Fibroblast of the aortic adventitia (primary cell): ENCODE measurements around the gene HTRA1. TPM values are rescaled to one million over a fixed set of nuclear protein-coding genes. Genes with fewer than 3 reads are reported as not detected.

Experiments used
- DNase-seq: peaks from one replicate; pipeline ENCODE4 v3.0.0-alpha.2; 2010; ENCODE audit warnings: low read depth
- H3K4me3 ChIP-seq: 2 replicates; pipeline ENCODE4 v1.5.1; 2011; ENCODE audit warnings: low read depth, mild to moderate bottlenecking, control low read depth, low read length, moderate library complexity
- CTCF ChIP-seq: IDR thresholded peaks from 2 replicates; pipeline ENCODE4 v1.5.1; 2011; ENCODE audit warnings: mild to moderate bottlenecking, low read length, control low read depth, inconsistent platforms; ENCODE audit not compliant: insufficient read depth
- total RNA-seq: library from RNA; depleted of rRNA; stranded (reverse); fragments of >200 nt; gene quantifications from 2 replicates; pipeline ENCODE4 v1.2.3, GENCODE V29; 2012; ENCODE audit warnings: low replicate concordance

Gene HTRA1
- total RNA-seq, 1 donor = 156 TPM

- TF ChIP-seq CTCF = no peak
- no peak overlapping the region for H3K4me3 ChIP-seq
- DNase-seq = peak; percentile 40
Observed at GRCh38 chr10:122475591-122476332, 14.4 kb downstream of the HTRA1 start.

GRCh38 chr10:122476333-122476695, 15.0 kb downstream of the HTRA1 start:
- H3K4me3 ChIP-seq = no peak overlapping the region
- no peak for DNase-seq
- TF ChIP-seq CTCF = no peak

GRCh38 chr10:122477436-122477835, 16.1 kb downstream of the HTRA1 start:
- no peak for DNase-seq
- H3K4me3 ChIP-seq = no peak overlapping the region
- no peak for TF ChIP-seq CTCF

GRCh38 chr10:122478971-122479370, 17.6 kb downstream of the HTRA1 start:
- H3K4me3 ChIP-seq = no peak overlapping the region
- TF ChIP-seq CTCF = no peak
- no peak for DNase-seq

- no peak for DNase-seq
- TF ChIP-seq CTCF = no peak
- H3K4me3 ChIP-seq = no peak overlapping the region
Observed at GRCh38 chr10:122480146-122480833, 18.9 kb downstream of the HTRA1 start.

- TF ChIP-seq CTCF = no peak
Observed at GRCh38 chr10:122481296-122482056, 20.1 kb downstream of the HTRA1 start.

More at GRCh38 chr10:122481296-122482056, 20.1 kb downstream of the HTRA1 start:
- H3K4me3 ChIP-seq = no peak overlapping the region
- no peak for DNase-seq
